ENCODE measurements around the gene ZNF665. TPM values are rescaled to one million over a fixed set of nuclear protein-coding genes. Genes with fewer than 3 reads are reported as not detected.

The ZNF665 gene
- total RNA-seq, 2 experiments from 2014 or later: 2.1 to 3.2 TPM

DNA sequence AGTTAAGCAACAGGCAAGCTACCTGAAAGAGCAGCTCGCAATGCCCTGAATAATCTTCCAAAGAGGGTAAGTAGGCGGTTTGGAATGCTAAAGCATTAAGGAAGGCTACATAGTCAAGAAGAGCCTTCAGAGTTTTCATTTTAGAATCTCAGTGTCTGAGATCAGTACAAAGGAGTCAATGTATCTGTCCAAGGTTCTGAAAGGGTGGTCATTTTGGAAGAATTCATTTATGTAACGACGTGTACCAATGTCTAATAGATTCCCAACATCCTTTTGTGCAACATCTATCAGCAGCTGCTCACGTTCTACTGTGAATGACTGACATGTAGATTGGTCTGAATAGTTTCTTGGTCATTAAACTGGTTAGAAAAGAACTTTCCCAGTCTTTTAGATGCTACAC is 15.2 kb downstream of the ZNF665 start:
- peaks cover 18% of the 10 kb centered on the region for H3K9me3 Mint-ChIP-seq
- peaks cover 36 to 41% of the 10 kb centered on the region in 2 experiments for H3K9me3 ChIP-seq (ENCODE audit: control insufficient read depth in 1 of 2, insufficient read depth in 1 of 2, low read length in 2 of 2)
- no peak overlapping the region for H3K27ac Mint-ChIP-seq
- intact Hi-C loops (cut with DNase I, micrococcal nuclease): no loop called here
- no peaks in the 10 kb centered on the region for H3K27me3 ChIP-seq (ENCODE audit: control insufficient read depth in 1 of 2, insufficient read depth in 2 of 2, low read length in 2 of 2)
- H3K4me3 Mint-ChIP-seq: no peak overlapping the region
- ChIA-PET CTCF (no interaction called here), POLR2A (no interaction called here)
- no peaks in the 10 kb centered on the region for H3K4me1 Mint-ChIP-seq (ENCODE audit: low read depth)
- H3K36me3 Mint-ChIP-seq (ENCODE audit: low read depth): peaks cover 91% of the 10 kb centered on the region
- DNase-seq: no peak
- H3K27me3 Mint-ChIP-seq: no peaks in the 10 kb centered on the region
- no peak overlapping the region for H3K27ac ChIP-seq (ENCODE audit: low read depth in 1 of 2, low read length in 2 of 2)
- TF ChIP-seq, protein P1, sequence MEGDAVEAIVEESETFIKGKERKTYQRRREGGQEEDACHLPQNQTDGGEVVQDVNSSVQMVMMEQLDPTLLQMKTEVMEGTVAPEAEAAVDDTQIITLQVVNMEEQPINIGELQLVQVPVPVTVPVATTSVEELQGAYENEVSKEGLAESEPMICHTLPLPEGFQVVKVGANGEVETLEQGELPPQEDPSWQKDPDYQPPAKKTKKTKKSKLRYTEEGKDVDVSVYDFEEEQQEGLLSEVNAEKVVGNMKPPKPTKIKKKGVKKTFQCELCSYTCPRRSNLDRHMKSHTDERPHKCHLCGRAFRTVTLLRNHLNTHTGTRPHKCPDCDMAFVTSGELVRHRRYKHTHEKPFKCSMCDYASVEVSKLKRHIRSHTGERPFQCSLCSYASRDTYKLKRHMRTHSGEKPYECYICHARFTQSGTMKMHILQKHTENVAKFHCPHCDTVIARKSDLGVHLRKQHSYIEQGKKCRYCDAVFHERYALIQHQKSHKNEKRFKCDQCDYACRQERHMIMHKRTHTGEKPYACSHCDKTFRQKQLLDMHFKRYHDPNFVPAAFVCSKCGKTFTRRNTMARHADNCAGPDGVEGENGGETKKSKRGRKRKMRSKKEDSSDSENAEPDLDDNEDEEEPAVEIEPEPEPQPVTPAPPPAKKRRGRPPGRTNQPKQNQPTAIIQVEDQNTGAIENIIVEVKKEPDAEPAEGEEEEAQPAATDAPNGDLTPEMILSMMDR (IDR thresholded peaks at IDR 0.05): no peak
- no peak for ATAC-seq (ENCODE audit: poor library complexity)
- no peaks in the 10 kb centered on the region for H3K4me1 ChIP-seq (ENCODE audit: insufficient read depth, low read length)
- H3K36me3 ChIP-seq (ENCODE audit: insufficient read depth, low read length): peaks cover 3% of the 10 kb centered on the region
- H3K4me3 ChIP-seq (ENCODE audit: low read length): no peak overlapping the region

DNA sequence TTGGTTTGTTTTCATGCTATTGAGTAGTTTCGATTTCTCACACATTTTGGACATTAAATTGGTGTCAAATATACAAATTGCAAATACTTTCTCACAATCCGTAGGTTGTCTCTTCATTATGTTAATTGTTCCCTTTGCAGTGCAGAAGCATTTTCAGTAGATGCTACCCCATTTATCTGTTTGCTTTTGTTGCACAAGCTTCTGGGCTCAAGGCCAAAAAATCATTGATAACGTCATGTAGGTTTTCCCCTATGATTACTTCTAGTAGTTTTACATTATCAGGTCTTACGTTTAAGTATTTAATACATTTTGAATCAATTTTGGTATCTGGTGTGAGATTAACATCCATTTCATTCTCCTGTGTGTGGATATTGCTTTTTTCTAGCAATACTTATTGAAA is 20.3 kb downstream of the ZNF665 start:
- Histone ChIP-seq H3K9me3 (ENCODE audit: control insufficient read depth in 1 of 2, insufficient read depth in 1 of 2, low read length in 2 of 2) (peaks cover 29 to 39% of the 10 kb centered on the region in 2 experiments), H3K27ac (ENCODE audit: low read depth in 1 of 2, low read length in 2 of 2) (no peak overlapping the region), H3K4me1 (ENCODE audit: insufficient read depth, low read length) (no peaks in the 10 kb centered on the region), H3K27me3 (ENCODE audit: control insufficient read depth in 1 of 2, insufficient read depth in 2 of 2, low read length in 2 of 2) (no peaks in the 10 kb centered on the region), H3K36me3 (ENCODE audit: insufficient read depth, low read length) (no peaks in the 10 kb centered on the region), H3K4me3 (ENCODE audit: low read length) (no peak overlapping the region)
- no peak for ATAC-seq (ENCODE audit: poor library complexity)
- no peak for DNase-seq
- ChIA-PET CTCF (interaction anchor here (0.7 kb wide), 1 partner anchor 105 kb away, joined by 3 read pairs; no protein-coding TSS in a partner anchor), POLR2A (no interaction called here)
- Mint-ChIP-seq H3K27ac (no peak overlapping the region), H3K36me3 (ENCODE audit: low read depth) (peaks cover 77% of the 10 kb centered on the region), H3K27me3 (no peaks in the 10 kb centered on the region), H3K4me1 (ENCODE audit: low read depth) (no peaks in the 10 kb centered on the region), H3K4me3 (no peak overlapping the region), H3K9me3 (peaks cover 28% of the 10 kb centered on the region)
- intact Hi-C loops (cut with DNase I, micrococcal nuclease): no loop called here
- TF ChIP-seq, protein P1 (IDR thresholded peaks at IDR 0.05): no peak

DNA sequence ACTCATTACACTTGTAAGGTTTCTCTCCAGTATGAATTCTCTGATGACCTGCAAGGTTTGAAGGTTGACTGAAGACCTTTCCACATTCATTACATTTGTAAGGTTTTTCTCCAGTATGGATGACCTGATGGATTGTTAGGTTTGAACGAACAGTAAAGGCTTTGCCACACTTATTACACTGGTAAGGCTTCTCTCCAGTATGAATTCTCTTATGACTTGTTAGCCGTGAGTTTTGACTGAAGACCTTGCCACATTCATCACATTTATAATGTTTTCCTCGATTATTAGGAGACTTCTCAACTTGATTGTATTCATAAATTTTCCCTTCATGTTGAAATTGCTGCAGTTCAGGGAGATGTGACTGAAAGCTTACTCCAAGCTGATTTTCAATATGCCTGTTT is 27.5 kb downstream of the ZNF665 start:
- ChIA-PET POLR2A (no interaction called here), CTCF (no interaction called here)
- H3K27ac ChIP-seq (ENCODE audit: low read depth in 1 of 2, low read length in 2 of 2): no peak overlapping the region
- H3K4me1 ChIP-seq (ENCODE audit: insufficient read depth, low read length): no peaks in the 10 kb centered on the region
- no peak for ATAC-seq (ENCODE audit: poor library complexity)
- Mint-ChIP-seq H3K4me1 (ENCODE audit: low read depth) (no peaks in the 10 kb centered on the region), H3K4me3 (no peak overlapping the region), H3K9me3 (peaks cover 25% of the 10 kb centered on the region), H3K27me3 (no peaks in the 10 kb centered on the region), H3K36me3 (ENCODE audit: low read depth) (peaks cover 67% of the 10 kb centered on the region), H3K27ac (no peak overlapping the region)
- TF ChIP-seq, protein P1 (IDR thresholded peaks at IDR 0.05): no peak
- H3K36me3 ChIP-seq (ENCODE audit: insufficient read depth, low read length): no peaks in the 10 kb centered on the region
- intact Hi-C loops (cut with DNase I, micrococcal nuclease): no loop called here
- H3K9me3 ChIP-seq (ENCODE audit: control insufficient read depth in 1 of 2, insufficient read depth in 1 of 2, low read length in 2 of 2): peaks cover 41 to 70% of the 10 kb centered on the region in 2 experiments
- no peaks in the 10 kb centered on the region for H3K27me3 ChIP-seq (ENCODE audit: control insufficient read depth in 1 of 2, insufficient read depth in 2 of 2, low read length in 2 of 2)
- DNase-seq: no peak
- no peak overlapping the region for H3K4me3 ChIP-seq (ENCODE audit: low read length)
